GM18858 (cell line): ENCODE results near the gene PEX7.
"Not testable (repeated sequence)": the region's sequence is repeated elsewhere in the genome, so short reads cannot be mapped to it uniquely, and the experiment has no call there.

Experiments
- ATAC-seq: cut with Tn5 transposase; IDR thresholded peaks from one replicate; pipeline ENCODE4 v1.9.1; 2021; ENCODE audit not compliant: unreplicated experiment

Gene PEX7

DNA sequence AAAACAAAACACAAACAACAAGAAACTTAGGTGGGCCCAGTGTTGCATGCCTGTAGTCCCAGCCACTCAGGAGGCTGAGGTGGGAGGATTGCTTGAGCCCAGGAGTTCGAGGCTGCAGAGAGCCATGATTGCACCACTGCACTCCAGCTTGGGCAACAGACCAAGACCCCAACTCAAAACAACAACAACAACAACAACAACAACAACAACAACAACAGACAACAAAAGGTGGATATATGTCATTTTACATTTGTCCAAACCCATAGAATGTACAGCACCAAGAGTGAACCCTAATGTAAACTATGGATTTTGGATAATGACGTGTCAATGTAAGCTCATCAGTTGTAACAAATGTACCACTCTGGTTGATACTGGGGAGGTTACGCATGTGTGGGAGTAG is 127.6 kb downstream of the PEX7 start:
- ATAC-seq, result not testable (repeated sequence)

DNA sequence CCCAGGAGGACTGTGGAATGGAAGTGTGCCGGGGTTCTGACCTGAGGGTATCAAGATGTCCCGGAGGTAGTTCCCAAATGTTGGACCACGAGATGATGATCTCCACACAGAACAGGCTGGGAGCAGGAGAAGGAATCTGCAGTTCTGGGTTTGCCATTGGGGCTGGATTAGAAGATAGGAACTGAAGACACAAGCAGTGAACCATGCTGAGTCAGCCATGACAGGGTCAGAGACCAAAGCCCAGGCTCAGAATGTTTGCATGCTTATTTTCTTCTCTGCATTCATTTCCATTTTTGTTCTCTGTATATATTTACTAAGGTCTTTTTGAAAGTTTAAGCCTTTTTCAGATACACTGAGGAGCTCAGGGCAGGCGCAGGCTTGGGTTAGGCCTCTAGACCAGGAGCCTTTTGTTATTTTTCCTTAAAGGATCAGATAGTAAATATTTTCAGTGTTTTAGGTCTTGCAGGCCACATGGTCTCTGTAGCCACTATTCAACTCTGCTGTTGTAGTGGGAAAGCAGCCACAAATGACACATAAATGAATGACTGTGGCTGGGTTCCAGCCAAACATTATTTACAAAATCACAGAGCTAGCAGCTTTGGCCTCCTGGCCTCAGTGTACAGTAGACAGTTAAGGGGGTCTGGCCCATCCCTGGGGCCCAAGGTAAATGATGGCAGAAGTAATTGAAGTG is 128.2 kb downstream of the PEX7 start:
- ATAC-seq, result no peak

- no peak for ATAC-seq
These were observed 130.4 kb downstream of the PEX7 start for GRCh38 chr6:136952714-136953260.

DNA sequence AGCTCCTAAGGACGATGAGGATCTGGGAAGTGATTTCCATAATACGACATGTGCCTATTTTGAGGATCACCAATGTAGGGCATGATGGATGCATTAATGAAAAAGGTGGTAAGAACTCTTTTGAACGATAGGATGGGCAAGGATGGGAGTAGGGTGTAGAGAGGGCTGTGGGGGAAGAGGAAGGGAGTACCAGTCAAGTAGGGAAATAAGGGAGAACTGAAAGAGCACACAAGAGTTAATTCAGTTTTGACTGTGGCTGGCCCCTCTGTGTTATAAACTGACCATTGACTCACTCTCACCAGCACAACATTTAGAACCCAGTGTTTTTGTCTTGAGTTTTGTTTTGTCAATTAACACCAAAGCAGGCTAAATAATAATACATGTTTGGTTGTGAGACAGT is 132.7 kb downstream of the PEX7 start:
- no peak for ATAC-seq

DNA sequence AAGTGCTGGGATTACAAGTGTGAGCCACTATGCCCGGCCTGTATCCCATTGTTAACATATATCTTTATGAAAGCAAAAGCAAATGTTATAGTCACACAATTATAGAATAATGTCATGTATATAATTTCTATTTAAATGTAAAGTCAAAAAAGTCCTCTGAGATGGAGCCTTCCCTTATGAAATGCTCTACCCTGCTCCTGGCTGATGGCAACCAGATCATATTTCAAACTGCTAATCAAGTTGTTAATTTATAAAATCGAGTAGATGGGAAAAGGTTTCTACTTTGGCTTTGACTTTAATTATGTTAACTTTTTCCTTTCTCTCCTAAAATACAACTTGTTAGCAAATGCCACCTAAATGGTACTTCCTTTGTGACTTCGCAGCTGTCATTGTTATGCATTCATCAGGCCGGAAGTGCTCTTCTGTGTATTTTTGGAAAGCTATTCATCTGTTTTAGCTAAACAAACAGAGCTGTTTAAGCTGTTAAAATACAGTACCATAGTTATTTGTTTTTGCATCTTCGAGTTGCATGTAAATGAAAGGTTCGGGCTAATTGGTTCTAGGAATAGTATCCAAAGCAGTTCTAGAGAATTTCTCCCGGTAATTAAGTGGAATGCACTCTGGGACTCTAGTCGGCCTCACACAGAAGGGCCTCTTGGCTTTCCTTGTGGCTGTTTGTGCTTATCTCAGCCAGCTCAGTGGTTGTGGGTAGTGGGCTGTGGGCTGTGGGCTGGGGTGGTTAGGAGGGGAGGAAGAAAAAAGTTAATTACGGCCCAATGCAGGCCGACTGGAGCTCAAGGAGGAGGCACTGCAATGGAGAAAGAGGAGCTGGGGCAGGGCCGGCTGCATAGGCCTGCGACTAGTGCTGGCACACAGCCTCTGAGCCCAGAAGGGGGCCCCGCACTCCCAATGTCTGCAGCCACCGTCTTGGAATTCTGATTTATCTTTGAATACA is 134.5 kb downstream of the PEX7 start:
- no peak for ATAC-seq

DNA sequence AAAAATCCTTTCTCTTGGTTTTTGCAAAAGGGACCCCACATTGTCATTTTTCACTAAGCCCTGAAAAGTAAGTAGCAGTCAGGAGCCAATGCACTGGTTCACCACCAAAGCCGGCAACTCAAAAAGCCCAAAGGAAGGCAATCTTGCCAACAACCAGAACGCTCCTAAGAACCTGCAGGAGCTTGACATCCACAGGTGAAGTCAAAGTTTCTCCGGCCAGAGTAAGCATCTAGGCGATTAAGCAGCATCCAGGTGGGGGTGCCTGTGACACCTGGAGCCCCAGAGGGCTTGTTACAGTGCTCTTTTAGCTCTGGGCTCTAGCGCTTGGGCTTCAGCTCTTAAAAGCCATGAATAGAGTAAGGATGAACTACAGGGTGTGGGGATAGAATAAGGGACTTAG is 135.8 kb downstream of the PEX7 start:
- ATAC-seq, result no peak

- no peak for ATAC-seq
These were observed 137.1 kb downstream of the PEX7 start for GRCh38 chr6:136959471-136959891.

GRCh38 chr6:136959935-136960334 is 137.5 kb downstream of the PEX7 start:
- ATAC-seq, result not testable (repeated sequence)

- ATAC-seq, result no peak
These were observed 138.4 kb downstream of the PEX7 start for GRCh38 chr6:136960781-136961180.

- no peak for ATAC-seq
These were observed 139.5 kb downstream of the PEX7 start for GRCh38 chr6:136961848-136962247.

DNA sequence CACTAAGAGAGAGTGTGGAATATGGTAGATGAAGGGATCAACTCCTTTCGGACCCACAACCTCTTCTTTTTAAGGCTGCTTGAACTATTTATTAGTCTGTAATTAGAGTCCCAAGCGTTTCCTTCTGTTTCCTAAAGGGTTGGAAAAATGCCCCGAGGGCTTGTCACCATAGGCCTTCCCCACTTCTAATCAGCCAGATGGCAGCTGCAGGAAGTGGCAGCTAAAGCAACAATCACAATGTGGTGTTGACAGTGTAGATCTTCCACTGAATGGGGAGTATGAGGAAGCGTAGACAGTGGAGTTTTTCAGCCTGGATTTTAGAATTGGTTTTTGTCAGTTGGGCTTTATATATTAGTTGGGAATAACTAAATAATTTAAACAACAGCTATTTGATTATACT is 140.3 kb downstream of the PEX7 start:
- no peak for ATAC-seq

GRCh38 chr6:136963259-136963658 is 140.9 kb downstream of the PEX7 start:
- no peak for ATAC-seq
